ENCODE results near the gene SPACA7.

GRCh38 chr13:112435973-112436372 lies 59.8 kb downstream of the SPACA7 start:
- TF ChIP-seq CTCF (IDR thresholded peaks at IDR 0.05; ENCODE audit: insufficient read depth, low read length) (no peak), SPI1 (IDR thresholded peaks at IDR 0.05; ENCODE audit: borderline replicate concordance, low read depth) (no peak), POLR2AphosphoS5 (IDR thresholded peaks at IDR 0.05; ENCODE audit: low read depth) (no peak), GABPA (IDR thresholded peaks at IDR 0.05; ENCODE audit: low read depth) (no peak)

All from HL-60 (cell line).